GM21576 (cell line): ENCODE measurements around the gene POLR2J3.
"Not testable (repeated sequence)": the region's sequence is repeated elsewhere in the genome, so short reads cannot be mapped to it uniquely, and the experiment has no call there.

ENCODE experiments used
- ATAC-seq: cut with Tn5 transposase; IDR thresholded peaks from one replicate; pipeline ENCODE4 v1.9.1; 2021; ENCODE audit warnings: mild to moderate bottlenecking, moderate library complexity; ENCODE audit not compliant: unreplicated experiment

The POLR2J3 gene

DNA sequence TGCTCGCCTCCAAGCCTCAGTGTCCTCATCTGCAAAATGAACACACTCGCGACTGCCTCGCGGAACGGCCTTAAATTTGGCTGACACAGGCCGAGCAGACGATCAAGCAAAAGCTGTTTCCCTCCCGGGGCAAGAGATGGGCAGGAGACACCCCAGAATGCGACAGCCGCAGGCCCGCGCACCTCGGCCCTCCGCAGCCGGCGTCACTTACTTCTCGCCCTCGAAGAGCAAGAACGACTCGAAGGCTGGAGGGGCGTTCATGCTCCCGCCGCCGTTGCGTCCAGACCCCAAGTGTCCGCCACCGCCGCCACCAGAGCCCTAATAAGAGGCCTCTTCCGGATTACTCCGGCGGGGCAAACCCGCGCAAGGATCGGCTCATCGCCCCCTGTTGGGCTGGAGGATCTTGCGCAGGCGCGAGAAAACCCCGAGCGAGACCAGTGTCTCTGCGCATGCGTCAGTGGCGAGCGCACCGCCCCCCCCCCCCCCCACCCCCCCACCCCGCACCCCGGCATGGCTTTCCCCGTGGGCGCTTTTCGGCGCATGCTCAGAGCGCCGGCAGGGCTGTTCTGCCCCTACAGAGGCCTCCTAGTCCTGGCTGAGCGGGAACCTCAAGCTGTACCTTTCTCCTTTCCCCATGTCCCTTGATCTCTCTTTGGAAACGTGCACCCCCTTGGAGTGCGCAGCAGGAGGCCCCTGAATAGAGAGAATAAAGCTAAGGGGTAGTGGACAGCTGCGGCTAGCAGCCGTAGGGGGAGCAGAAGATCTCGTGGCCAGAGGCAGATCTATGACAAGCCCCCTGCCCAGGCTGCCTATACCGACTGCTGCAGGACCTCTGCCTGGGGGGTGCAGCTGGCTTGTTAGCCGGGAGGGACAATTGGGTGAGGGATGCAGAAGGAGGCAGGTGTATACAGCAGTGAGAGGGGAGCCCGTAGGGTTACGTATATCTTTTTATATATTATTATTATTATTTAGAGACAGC, at the start of gene POLR2J3:
Gene POLR2J3, minus strand, starts transcription at position 323 of the 979 bp plus-strand sequence. Its CDS starts 62 bp downstream, at position 261.
- peak; percentile 91 for ATAC-seq

- ATAC-seq: not testable (repeated sequence)
Measured at GRCh38 chr7:102618122-102618521, 45.7 kb upstream of the POLR2J3 start.

DNA sequence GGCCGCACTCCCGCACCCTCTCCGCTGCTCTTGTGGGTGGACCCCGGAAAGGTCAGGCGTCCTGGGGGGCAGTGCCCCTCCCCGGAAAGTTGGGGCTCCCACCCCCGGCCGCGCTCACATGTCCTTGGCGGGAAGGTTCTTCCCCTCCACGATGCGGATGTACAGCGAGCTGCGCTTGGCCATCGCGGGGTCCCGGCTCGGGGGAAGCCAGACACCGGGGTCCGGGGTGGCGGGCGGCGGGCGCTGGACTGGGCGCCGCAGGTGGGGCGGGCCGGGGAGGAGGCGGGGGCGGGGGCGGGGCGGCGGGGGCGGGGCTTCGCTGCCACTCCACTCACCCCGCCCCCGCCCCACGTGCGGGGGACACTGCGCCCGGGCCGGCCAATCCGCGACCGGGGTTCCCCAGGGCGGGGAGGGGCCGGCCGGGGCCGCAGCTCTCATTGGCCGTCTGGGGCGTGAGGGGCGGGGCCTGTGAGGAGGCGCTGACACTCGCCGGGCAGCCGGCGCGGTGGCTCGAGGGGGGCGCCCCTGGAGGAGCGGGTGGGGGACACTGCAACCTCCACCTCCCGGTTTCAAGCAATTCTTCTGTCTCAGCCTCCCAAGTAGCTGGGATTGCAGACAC, 44.2 kb upstream of the POLR2J3 start, which contains the start of gene RASA4:
Gene RASA4, minus strand, starts transcription at position 250 of the 619 bp plus-strand sequence. Its CDS starts 67 bp downstream, at position 183.
- ATAC-seq: peak; percentile 48

- ATAC-seq: peak; percentile 23
Measured at GRCh38 chr7:102615930-102616329, 43.5 kb upstream of the POLR2J3 start.

DNA sequence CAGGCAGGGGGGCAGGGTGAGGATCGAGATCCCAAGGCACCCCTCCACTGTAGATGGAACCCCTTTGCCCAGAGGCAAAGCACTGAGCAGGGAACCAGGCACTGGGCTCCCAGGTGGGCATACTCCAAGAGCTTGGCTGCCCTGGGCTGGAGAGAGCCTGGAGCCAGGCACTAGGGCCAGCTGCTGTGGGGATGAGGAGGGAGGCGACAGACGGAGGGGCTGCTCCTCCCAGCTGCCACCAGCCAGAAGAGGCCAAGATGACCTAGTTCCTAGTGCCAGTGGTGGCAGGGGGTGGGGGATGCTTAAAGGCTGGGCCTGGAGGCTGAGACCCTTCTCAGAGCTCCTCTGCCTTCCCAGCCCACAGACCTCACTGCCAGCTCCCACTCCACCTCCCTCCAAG, 42.5 kb upstream of the POLR2J3 start:
- ATAC-seq: not testable (repeated sequence)

GRCh38 chr7:102614346-102614697, 41.9 kb upstream of the POLR2J3 start:
- peak; percentile 21 for ATAC-seq

DNA sequence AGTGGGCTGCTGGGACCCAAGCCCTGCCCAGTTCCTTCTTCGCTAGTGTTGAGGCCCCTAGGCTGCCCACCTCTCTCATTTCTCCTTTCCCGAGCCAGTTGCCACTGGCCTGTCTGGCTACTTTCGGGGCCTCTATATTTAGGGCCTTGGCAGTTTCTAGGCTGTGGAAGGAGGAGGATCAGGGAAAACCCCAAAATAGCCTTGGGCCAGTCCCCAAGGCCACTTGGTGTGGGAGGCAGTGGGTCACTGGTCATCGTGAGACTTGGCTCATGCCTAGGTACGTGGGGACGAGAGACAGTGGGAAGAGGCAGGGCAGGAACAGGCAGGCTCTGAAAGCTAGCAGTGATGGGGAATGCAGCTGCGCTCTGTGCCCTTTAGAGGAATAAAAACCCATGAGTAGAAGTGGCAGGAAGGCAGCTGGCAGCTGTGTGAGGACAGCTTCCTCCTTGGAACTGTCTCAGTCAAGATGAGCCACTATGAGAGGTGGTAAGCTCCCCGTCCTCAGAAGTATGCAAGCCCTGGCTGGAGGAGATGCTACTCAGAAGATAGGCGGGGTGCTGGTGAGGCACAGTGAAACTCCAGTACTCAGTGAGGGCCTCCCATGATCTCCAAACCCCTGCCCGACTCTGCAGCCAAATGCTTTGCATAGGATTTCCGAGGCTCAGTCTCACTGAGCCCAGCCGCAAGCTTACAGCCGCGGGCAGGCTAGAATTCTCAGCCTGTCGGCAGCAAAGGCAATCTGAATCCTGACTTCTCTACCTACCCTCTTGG, 41.4 kb upstream of the POLR2J3 start:
- peak; percentile 65 for ATAC-seq

DNA sequence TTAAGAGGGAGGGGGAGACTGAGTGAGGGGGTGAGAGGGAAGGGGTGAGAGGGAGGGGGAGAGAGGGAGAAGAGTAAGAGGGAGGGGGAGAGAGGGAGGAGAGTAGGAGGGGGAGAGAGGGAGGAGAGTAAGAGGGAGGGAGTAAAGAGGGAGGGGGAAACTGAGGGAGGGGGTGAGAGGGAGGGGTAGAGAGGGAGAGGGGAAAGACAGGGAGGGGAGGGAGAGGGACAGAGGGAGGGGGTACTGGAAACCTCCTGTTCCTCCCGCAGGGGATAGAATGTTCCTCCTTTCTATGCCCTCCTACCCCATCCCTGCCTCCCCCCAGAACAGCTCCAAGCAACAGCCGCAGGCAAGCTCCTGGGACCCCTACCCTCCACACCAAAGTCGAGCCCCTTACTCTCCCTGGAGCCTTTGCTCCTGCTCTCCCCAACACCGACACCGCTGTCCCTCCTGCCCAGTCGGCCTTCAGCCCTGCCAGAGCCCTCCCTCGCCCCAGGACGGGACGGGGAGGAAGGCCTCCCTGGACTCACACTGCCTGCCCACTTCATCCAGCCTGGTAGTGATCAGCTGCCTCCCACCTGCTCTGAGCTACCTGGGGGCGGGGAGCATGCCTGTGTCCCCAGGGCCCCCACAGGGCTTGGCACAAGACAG, 39.4 kb upstream of the POLR2J3 start:
- ATAC-seq: not testable (repeated sequence)

DNA sequence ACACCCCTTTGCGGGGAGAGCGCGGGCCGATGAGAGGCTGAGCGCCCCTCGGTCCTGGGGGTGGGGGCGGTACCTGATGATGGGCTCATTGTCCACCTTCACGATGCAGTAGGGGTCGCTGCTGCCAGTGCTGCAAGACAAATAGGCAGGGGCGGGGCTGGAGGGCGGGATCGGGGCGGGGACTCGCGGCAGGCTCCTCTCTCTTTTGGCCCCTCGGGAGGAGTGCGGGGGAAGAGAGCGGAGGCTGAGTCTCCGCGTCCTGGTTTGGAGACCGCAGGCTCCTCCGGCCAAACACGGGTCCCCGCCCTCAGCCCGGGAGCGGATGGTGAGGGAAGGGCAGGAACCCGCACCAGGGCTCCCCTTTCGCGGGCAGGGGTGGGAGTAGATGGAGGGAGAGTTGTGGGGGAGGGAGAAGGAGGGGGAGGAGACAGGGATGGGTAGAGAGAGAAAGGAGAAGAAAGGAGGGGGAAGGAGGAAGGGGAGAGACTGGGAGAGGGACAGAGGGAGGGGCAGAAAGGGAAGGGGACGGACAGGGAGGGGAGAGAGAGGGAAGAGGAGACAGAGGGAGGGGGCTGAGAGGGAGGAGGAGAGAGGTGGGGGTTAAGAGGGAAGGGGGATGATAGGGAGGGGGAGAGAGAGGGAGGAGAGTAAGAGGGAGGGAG, 38.8 kb upstream of the POLR2J3 start:
- ATAC-seq: peak; percentile 34

GRCh38 chr7:102610441-102610840, 38.1 kb upstream of the POLR2J3 start:
- not testable (repeated sequence) for ATAC-seq

DNA sequence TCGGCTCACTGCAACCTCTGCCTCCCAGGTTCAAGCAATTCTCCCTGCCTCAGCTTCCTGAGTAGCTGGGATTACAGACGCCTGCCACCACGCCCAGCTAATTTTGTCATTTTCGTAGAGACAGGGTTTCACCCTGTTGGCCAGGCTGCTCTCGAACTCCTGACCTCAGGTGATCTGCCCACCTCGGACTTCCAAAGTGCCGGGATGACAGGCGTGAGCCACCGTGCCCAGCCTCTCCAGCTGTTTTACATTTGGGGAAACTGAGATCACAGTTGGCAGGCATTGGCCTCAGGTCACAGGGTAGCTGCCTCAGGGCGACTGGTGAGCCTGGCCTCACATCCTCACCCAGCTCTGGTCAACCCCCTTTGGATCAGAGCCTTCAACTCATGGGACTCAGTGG, 37.4 kb upstream of the POLR2J3 start:
- not testable (repeated sequence) for ATAC-seq

DNA sequence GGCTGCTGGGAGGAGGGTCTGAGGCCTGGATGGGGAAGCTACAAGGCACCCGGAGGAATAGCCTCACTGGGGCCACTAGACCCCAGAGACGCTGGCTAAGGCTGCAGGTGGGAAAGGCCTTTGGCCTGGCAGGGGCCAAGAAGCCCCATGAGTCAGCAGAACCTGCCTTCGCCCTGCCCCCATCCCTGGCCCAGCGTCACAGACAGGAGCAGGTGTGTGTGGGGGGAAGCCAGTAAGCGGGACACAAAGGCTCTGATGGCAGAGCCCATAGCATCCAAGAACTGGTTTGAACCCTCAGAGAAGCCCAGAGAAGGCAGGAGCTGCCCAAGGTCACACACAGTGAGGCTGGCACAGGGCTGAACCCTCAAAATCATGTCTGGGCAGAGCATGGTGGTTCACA, 34.5 kb upstream of the POLR2J3 start:
- not testable (repeated sequence) for ATAC-seq

DNA sequence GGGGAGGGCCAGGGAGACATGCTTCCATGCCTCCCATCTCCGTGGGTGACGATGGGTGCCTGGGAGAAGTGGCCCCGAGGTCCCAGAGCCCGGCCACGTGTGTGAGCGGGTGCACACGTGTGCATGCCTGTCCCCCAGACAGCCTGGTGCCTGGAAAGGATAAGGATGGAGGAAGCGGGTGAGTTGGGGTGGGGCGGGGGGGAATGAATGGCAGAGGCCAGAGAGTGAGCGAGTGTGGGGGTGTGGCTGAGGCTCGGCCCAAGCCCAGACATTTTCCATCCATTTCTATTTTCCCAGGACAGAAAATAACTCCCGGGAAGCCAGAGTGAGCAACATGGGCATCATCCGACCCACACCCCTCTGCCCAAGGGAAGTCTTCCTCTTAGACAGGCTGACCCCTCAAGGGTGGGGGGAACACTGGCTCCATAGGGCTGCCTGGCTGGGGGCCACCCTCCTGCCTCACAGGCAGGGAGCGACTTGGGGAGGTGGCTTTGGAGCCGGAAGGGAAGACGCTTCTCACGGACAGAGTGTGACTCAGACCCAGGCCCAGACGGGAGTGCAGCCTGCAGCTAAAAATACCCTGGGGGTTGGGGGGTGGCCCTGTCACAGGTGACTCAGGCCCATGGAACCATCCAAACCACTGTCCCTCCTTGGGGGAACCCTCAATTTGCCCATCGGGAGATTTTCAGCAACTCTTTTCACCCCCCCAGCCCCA, 32.2 kb upstream of the POLR2J3 start:
- not testable (repeated sequence) for ATAC-seq

- not testable (repeated sequence) for ATAC-seq
Measured at GRCh38 chr7:102602317-102602716, 29.9 kb upstream of the POLR2J3 start.

DNA sequence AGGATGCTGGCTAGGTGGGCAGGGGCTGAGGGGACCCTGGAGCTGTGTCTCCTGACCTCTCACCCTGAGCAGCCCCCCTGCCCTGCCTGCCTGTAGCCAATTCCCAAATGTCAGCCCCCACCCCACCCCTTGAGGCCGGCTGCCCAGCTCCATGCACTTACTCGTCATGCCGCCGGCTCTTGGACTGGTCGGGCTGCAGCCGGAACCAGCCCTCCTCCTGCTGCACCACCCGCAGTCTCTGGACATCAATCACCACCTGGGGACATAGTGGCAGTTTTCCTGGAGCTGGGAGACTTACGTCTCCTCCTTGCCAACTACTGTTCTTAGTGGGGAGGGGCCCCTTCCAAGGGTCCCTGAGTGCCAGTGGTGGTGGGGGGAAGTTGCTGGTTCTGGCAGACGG, 27.3 kb upstream of the POLR2J3 start:
- not testable (repeated sequence) for ATAC-seq

DNA sequence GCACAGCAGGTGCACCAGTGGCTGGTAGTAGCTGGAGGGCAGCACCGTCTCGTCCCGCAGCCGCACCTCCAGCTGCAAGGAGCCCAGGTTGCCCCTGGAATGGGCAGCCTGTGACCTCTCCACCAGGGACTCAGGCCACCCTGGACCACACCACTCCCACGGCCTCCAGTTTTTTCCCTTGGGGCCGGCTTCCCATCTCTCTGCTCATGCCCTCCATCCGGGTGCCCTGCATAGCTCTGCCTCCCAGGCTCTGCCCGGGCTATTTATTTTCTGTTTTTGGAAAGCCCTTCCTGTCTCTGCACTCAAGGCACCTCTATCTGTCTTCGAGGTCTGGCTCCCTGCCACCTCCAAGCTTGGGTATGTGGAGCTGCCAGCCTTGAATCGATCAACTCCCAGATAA, 23.7 kb upstream of the POLR2J3 start:
- ATAC-seq: not testable (repeated sequence)

DNA sequence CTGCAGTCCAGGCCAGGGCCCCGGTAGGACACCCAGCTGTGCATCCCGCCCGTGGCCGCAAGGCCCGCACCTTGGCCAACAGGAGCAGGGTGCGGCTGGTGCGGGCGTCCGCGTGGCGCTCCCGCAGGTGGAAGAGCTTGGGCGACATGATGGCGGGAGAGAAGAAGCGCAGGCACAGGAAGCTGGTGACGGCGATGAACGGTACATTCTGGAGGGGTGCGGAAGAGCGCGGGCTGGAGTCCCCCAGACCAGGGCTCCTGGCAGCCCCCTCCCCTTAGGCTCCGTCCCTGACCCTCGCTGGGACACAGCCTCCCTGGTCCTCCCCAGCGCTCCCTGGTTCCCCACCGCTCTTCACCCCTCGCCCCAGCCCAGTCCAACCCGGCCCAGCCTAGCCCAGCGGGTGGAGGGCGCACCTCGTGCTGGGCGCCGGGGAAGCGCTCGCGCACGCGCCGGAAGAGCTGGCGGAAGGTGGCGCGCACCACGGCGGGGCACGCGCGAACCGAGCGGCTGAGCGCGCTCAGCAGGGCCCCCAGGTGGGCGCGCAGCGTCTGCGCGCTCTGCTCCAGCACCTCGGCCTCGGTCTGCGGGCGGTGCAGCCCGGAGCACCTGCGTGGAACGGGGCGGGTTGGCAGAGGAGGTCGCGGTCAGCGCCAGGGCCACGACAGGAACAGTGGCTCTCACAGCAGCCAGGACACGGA, 21.4 kb upstream of the POLR2J3 start:
- peak; percentile 56 for ATAC-seq

- peak; percentile 57 for ATAC-seq
Measured at GRCh38 chr7:102592477-102593019, 20.2 kb upstream of the POLR2J3 start.
